Stimulated activated CD8-positive, alpha-beta memory T cell treated with anti-CD3 and anti-CD28 coated beads, Interleukin-4, amount 100 ng/mL, for 24 hours (primary cell): Measurements from ENCODE around the gene FBP1.
A peak's percentile ranks its signal among the peaks of the same experiment; 100 is the strongest.
"Not testable (repeated sequence)": the region's sequence is repeated elsewhere in the genome, so short reads cannot be mapped to it uniquely, and the experiment has no call there.

Experiments used
- DNase-seq: peaks from one replicate; pipeline ENCODE4 v3.0.0-alpha.2; 2020; ENCODE audit warnings: low read depth

The FBP1 gene

DNA sequence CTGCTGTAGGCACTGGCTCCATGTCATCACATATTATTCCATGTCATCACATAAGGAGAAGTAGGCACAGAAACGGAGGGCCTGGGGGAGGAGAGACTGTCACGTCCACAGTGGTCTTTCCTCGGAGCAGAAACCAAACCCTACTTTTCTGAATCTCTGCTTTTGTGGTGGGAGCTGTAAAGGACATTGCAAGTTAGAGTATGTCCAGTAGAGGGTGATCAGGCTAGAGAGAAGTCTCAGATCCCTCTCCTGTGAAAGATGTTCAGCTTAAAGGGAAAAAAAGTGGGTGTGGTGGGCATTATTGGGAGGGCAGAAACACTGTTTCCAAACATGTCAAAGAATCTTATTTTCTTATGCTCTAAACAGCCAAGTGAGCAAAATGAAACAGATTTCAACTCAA lies 26.3 kb downstream of the FBP1 start:
- no peak for DNase-seq

DNA sequence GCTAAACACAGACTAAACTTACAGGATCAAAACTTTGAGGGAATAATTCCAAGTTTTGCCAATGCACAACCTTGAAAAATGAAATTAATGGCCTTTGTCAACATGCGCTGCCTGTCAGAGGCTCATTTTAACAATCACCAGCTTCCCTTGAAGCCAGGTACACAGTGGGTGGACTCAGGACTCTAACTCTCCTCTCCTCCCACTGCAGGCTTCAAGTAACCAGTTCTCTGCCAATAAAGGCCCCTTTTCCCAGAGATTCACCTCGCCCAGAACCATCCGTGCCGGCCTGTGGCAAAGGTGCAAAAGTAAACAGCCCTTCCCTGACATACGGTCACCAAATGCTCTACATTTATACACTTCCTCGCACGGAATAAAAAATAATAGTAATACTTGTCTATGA lies 27.2 kb downstream of the FBP1 start:
- no peak for DNase-seq

DNA sequence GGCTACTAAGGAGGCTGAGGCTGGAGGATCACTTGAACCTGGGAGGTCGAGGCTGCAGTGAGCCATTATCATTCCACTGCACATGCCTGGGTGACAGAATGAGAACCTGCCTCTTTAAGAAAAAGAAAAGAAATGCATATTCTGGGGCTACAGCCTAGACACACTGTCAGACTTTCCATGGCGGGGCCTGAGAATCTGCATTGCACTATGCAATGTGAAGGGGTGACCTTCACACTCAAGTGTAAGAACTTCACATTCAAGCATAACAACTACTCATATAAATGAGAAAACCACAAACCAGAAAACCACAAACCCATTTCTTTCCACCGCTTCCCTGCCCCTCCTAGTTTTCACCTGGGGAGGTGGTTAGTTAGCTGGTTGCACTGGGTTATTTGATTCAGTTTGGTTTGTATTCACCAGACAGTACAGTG lies 27.7 kb downstream of the FBP1 start:
- DNase-seq, result peak; percentile 57

DNA sequence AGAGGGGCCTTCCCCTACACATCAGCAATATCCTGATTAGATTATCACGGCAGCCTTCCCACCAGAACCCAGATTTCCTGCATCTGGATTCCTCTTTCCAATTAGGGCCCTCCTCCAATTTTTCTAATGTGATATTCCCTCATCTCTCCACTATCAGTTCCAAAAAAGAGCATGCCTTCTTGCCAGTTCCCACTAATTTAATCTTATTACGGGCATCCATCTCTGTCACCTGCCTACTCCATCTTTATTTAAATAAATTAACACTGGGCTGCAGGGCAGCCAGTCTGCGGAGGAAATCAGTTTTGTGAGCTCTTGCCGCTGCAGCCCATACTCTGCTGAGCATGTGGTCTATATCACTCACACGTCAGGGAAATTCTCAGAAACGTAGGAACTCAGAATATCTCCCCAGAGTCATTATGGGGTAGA lies 29.1 kb downstream of the FBP1 start:
- no peak for DNase-seq

DNA sequence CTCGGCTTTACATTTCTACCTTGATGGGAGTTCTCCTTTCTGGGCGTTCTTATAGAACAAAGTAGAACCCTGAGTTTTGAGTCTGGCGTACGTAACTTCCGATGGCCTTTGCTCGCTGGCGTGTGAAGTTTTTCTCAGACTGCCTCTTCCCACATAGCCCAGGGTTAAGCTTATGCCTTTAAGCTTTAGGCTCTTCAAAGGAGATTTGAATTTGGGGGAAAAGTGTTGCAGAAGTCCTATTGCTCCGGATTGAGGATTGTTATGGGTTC lies 32.0 kb downstream of the FBP1 start:
- DNase-seq, result no peak

DNA sequence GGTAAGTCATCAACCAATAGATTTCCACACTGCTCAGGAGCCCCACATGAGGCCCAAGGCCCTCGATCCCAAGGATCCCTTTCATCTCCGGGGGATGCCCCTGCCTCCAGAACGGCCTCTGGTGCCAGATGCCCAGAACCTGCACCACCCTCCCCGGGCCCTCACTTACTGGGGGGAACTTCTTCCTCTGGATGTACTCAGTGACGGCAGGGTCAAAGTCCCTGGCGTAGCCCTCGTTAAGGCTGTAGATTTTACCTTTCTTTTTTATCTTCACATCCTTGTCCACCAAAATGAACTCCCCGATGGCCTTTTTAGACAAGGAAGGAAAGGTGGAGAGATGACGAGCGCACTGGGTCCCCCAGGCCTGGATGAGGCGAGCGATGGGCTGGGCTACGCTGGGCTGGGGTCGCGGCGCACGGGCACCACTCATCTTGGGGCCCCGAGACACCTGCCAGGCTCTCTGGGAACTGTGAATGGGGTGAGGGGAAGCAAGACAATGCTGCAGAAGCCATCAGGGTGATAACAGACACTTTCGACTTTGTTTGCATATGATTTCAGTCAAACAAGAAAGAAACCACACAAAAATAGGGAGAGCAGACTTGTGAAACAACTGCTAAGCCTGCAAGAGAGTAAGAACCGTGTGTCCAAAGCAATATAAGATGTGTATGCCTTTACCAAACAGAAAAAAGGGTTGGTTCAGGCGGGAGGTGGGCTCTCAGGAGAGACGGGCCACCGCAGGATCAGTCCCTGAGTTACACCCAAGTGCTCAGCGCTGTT lies 32.5 kb downstream of the FBP1 start:
- no peak for DNase-seq

DNA sequence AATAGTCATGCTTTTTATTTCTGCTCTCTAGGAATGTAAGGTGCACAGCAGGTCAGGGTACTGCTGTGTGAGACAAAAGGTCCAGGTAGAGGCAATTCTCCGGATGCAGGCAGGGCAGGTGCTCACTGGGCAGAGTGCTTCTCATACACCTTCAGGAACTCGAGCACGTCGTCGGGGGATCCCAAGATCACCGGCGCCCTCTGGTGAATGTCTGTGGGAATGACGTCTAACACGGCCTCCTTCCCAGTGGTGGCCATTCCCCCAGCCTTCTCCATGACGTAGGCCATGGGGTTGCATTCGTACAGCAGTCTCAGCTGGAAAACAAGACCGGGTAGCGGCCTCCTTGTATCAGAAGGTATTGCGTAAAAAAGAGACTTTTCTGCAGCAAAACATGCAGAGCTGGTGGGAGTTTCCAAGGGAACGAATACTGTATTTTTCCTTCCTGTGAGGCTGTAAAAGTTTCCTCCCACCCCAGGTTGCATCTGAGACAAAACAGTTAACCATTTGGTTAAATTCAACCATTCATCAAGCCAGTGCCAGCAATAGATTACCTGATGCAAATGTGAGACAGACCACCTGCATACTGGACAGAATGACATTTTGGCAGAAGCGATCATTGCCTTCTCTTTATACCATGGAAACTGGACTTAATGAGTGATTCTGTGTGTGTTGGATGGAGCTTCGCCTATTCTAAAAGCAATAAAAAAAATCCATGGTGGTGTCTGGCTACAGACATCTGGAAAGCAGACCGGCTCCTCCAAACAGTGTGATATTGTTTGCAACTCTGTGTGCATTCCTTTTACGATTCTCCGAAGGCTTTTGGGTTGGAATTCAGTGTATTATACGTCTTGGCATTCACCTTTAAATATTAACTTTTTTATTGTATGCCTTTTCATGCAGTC lies 35.8 kb downstream of the FBP1 start:
- DNase-seq, result peak; percentile 41

DNA sequence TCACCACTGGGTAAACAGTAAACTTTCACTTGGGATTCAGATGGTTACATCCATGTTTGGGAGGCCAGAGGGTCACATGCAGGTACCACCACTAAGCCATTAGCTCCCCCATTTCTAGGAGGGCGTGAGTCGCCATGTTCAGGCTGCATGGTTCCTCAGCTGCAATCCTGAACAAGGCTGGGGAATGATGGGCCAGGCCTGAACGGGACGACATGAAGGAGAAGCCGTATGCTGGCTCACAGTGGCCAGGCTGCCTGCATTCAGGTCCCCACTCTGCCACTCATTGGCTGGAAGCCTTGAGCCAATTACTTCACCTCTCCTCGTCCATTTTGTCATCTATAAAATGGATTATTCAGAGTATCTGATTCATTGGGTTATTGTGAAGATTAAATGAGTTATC lies 36.7 kb downstream of the FBP1 start:
- DNase-seq, result no peak

DNA sequence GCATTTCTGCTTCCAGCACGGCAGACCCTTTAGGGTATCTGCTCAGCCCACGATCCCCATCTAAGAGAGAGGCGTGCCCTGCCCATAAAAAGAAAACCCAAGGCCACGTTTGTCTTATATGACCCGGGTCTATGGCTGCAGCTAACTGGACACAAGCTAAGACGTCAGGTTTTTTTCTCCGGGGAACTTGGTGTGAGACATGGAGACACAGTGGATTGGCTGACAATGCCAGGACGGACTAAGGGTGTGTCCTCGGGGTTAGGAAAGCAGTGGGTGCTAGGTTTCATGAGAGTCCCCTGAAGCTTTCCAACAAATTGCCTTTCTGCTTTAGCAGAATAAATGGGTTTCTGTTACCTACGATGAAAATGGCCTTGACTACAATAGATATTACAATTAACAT lies 38.6 kb downstream of the FBP1 start:
- no peak for DNase-seq

DNA sequence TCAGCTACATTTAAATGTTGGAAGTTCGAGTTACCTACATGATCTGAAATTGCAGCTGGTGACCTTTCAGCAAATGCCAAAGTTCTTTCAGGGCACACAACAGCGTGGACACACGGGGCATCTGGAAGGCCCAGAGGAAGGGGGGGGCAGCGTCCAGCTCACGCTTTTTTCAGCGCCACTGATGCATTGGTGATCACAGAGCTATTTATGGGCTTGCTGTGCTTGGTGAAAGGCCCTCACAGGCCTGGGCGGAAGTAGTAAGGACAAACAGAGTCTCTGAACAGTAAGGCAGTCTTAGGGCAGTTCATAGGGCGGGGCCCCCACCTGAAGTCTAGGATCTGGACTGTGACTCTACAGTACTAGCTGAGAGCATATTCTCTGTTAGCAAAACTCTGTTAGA lies 39.1 kb downstream of the FBP1 start:
- DNase-seq, result no peak

DNA sequence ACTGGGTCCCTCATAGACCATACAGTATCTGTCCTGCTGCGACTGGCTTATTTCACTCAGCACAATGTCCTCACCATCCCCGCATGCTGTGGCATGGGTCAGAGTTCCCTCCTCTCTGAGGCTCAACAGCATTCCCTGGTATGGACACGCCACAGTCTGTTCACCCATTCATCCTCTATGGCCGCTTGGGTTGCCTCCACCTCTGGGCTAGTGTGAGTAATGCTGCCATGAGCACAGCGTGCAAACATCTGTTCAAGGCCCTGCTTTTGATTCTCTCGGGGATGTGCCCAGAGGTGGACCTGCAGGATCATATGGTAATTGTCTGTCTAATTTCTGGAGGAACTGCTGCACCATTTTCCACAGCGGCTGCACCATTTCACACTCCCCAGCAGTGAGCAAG lies 40.2 kb downstream of the FBP1 start:
- no peak for DNase-seq

DNA sequence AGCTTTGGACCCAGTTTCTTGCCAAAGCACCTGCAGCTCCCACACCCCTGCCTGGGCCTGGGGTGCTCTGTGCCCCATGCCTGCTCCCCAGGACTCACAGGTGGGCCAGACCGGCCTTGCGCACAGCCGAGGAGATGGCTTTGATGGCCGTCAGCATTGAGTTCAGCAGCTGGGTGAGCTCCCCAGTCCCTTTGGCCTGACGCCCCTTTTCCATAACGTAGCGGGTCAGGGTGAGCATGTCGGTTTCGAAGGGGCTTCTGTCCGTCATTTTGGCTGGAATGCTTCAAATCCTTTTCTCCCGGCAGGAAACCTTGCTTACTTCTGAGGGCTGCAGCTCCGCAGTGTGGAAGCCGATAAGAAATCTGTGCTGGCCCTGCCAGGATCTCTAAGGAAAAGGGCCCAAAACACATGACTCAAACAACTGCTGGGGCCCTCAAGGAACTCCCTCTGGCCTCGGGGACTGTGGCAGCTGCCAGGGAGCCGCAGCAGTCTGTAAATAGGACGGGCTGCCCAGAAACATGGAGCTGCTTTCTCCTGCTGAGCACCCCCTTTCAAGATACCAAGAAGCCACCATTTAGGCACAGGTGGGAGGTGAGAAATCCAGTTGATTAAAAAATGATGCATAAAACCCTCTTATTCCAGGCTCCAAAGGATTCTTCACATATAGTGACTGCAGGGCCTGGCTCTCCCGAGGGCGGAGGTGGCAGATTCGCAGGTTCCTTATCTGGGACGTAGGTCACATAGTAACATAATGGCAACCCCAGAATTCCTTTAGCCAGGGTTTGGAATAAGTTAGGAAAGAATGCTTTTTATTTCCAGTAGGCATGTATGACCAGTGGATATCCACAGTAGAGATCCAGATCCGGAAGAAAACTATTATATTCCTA lies 45.6 kb downstream of the FBP1 start, which contains the start of gene FBP2:
FBP2 (minus strand) TSS at position 366 of the 887 bp plus-strand sequence; CDS start at position 268, 98 bp downstream.
- no peak for DNase-seq

DNA sequence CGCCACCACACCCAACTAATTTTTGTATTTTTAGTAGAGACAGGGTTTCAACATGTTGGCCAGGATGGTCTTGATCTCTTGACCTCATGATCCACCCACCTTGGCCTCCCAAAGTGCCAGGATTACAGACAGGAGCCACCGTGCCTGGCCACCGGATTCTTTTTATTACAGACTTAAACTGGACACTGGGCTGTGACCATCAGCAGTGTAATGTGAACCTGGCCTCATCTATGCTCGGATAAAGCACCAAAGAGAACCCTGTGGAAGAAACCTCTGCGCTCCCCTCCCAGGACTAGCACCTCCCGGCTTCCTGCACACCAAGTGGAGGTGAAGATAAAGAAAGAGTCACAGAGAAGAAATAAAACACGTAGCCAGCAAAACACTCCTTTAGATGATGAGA lies 46.6 kb downstream of the FBP1 start:
- not testable (repeated sequence) for DNase-seq

DNA sequence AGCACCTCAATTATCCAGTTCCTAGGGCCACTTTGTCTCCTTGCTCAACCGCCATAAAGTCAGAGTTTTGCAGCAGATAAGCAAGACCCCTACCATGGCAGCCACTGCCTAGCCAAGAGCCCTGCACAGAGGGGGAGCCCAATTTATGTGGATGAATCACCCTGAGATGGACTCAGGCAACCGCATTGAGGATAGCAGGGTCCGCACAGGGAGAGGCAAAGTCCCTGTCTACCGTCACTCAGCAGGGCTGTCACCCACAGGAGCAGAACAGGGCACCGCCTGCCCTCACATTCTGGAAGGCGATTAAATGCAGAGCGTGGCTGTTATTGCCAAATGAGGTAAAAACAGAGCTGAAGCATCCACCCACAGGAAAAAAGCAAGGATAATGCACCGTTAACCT lies 47.4 kb downstream of the FBP1 start:
- no peak for DNase-seq

DNA sequence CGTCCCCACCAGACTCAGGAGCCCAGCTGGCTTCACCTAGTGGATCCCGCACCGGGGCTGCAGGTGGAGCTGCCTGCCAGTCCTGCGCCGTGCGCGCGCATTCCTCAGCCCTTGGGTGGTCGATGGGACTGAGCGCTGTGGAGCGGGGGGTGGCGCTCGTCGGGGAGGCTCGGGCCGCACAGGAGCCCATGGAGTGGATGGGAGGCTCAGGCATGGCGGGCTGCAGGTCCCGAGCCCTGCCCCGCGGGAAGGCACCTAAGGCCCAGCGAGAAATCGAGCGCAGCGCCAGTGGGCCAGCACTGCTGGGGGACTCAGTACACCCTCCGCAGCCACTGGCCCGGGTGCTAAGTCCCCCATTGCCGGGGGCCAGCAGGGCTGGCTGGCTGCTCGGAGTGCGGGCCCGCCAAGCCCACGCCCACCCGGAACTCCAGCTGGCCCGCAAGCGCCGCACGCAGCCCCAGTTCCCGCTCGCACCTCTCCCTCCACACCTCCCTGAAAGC lies 48.2 kb downstream of the FBP1 start:
- DNase-seq, result not testable (repeated sequence)

DNA sequence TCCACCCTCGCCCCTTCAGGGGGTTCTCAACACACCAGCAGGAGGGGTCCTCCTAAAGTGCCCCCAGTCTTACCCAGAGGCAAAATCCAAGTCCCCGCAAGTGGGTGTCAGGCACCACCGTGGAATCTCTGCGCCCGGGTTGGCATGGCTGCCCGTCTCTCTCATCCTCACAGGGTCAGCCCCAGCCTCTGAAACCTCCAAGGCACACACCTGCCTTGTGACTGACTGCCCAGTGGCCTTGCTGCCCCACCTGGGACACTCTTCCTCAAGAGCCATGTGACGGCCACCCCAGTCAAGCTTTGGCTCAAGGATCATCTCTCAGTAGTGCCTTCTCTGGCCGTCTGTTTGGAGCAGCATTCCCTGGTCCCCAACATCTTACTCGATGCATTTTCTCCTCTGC lies 50.6 kb downstream of the FBP1 start:
- no peak for DNase-seq

DNA sequence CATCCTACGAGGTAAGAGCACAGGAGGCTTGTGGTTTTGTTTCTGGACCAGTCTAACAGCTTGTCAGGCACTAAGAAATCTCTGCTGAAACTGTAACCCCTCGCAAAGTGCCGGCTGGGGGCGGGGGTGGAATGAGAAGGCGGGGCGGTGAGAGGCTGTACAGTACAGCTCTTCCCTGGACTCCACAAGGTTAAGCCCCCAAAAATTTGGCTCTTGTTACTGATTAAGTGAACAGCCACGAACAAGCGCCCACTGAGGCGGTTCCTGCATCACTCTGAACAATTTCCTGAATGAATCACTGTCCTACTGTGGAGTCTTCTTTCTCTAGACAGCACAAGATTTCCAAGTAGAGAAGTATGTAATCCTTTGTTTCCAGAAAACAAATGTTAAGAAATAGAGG lies 52.5 kb downstream of the FBP1 start:
- DNase-seq, result no peak

DNA sequence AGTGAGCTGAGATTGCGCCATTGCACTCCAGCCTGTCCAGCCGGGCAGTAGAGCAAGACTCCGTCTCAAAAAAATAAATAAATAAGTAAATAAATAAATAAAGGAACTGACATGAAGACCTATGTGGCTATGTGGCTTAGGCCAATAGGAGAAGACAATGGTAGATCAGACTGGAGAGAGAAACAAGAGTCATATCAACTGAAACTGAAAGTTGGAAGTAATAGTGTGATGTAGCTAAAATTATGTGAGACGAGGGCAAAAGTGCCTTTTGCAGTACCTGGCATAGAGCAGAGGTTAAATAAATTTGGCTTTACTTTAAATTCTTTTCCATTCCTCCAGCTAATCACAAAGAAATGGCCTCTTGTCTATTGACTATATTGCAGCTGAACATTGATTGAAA lies 53.0 kb downstream of the FBP1 start:
- DNase-seq, result no peak

DNA sequence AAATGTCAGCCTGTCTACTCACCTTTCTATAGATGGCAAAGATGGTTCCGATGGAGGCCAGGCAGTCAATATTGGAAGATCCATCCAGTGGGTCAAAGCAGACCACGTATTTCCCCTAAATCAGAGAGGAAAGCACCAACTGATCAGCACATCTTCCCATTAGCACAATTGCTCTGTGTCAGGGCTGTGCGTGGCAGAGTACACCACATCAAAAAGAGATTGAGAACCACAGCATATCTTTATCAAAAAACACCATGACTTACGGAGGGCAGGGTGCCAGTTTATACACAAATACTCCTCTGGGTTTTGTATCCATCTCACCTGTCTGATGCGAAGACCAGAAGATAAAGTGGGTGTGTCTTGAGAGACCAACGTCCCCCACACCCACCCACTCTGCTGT lies 54.8 kb downstream of the FBP1 start:
- DNase-seq, result no peak

DNA sequence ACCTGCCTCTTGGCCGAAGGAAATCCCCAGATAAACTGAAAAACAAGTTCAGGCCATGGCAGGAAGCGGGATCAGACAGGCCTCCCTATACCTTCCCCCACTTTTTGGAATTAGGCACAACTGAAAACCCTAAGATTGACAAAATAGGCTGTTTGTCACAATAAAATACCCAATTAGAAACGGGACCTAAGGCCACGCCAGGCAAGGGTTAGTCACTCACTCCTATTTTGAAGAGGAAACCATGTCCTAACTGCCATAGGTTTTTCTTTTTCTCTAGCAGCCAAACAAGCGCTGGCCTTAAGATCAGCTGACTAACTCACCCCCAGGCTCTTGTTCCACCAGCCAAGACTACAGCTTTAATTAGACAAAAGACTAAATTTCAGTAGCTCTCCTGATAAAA lies 57.6 kb downstream of the FBP1 start:
- DNase-seq, result no peak

DNA sequence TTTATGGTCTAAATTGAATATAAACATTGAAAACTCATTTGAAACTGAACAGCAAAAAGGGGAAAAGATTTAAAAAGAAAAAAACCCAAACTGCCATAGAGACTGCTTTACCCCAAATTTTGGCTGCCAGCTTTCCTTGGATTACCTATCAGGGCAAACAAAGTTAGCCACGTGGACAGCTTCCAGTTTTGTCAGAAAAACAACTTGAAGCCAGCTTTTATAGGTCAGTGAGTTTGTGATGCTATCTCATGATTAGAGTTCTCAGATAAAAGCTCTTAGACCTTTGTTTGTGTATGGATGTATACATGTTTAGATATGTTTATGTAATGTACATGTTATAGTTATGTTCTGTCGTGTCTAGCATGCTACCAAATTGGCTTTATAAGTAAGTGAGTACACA lies 61.7 kb downstream of the FBP1 start:
- no peak for DNase-seq

DNA sequence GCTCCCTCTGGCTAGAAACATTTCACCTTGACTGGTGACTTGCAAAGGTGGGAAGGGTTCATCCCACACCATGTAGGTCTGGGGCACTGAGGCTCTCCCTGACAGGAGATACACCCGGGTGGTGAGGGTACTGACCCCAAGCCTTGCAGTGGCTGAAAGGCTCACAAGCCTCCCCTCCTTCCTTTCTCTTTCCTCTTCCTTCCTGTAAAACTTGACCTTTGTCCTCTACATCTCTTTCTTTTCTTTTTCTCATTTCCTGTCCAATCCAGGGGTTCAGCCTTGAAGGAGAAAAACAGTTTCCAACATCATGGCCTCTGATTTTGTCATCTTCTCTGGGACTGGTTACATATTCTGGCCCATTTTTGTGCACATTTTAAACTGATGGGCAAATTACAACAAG lies 62.3 kb downstream of the FBP1 start:
- no peak for DNase-seq
